HG03060 (cell line): ENCODE data around the gene SLC11A1.
A peak's percentile ranks its signal among the peaks of the same experiment; 100 is the strongest.

Source experiments
- ATAC-seq: cut with Tn5 transposase; IDR thresholded peaks from one replicate; pipeline ENCODE4 v1.9.1; 2021; ENCODE audit warnings: low read depth, moderate number of reproducible peaks; ENCODE audit not compliant: unreplicated experiment

The SLC11A1 gene

GRCh38 chr2:218392459-218392858, 10.4 kb downstream of the SLC11A1 start:
- ATAC-seq = no peak

DNA sequence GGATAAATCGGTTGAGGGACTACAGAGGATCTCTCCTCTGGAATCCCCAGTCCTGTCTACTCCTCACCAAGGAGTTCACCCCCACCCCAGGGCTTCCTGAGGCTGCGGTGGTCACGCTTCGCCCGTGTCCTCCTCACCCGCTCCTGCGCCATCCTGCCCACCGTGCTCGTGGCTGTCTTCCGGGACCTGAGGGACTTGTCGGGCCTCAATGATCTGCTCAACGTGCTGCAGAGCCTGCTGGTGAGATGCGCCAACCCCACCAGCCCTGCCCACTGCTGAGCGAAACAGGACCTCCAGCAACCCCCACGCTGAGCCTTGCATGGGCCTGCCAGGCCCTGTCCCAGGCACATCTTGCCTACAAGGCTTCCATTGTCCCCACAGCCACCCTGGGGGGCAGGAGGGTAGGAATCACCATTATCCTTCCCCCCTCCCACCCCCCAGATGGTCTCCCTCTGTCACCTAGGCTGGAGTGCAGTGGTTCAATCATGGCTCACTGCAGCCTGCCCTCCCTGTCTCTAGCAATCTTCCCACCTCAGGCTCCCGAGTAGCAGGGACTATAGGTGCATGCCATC, 10.9 kb downstream of the SLC11A1 start:
- no peak for ATAC-seq

GRCh38 chr2:218393750-218394290, 11.7 kb downstream of the SLC11A1 start:
- ATAC-seq = no peak

DNA sequence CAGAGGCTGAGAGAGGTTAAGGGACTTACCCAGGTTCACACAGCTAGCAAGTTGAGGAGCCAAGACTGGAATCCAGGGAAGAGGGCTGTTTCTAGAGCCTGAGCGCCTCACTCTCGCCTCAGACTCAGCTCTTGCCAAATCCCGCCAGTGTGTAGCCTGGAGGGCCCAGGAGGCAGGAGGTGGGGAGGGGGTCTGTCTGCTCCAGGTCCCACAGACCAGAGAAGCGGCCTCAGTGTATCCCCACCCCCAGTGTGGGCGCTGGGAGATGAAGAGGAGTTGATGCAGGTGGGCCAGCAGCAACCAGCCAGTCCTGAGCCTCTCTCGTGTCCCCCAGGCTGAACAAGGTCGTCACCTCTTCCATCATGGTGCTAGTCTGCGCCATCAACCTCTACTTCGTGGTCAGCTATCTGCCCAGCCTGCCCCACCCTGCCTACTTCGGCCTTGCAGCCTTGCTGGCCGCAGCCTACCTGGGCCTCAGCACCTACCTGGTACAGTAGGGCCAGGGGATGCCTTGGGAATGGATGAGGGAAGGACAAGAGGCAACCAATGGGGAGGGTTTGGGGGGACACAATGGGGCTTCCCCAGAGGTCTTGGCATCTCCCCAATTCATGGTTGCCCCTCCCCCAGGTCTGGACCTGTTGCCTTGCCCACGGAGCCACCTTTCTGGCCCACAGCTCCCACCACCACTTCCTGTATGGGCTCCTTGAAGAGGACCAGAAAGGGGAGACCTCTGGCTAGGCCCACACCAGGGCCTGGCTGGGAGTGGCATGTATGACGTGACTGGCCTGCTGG, 12.4 kb downstream of the SLC11A1 start:
- no peak for ATAC-seq

DNA sequence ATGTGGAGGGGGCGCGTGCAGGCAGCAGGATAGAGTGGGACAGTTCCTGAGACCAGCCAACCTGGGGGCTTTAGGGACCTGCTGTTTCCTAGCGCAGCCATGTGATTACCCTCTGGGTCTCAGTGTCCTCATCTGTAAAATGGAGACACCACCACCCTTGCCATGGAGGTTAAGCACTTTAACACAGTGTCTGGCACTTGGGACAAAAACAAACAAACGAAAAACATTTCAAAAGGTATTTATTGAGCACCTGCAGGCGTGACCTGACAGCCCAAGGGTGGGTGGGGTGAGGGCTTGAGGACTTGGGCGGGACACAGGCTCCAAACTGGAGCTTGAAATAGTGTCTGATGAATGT, 13.0 kb downstream of the SLC11A1 start:
- ATAC-seq = no peak

DNA sequence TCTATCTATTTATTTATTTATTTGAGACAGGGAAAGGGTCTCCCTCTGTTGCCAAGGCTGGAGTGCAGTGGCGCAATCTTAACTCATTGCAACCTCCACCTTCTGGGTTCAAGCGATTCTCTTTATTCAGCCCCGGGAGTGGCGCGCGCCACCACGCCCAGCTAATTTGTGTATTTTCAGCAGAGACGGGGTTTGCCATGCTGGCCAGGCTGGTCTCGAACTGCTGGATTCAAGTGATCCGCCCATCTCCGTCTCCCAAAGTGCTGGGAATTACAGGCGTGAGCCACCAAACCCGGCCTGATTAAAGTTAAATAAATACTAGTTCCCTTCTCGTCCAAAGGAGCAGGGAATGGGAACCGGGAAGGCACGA, 13.4 kb downstream of the SLC11A1 start:
- ATAC-seq = no peak

DNA sequence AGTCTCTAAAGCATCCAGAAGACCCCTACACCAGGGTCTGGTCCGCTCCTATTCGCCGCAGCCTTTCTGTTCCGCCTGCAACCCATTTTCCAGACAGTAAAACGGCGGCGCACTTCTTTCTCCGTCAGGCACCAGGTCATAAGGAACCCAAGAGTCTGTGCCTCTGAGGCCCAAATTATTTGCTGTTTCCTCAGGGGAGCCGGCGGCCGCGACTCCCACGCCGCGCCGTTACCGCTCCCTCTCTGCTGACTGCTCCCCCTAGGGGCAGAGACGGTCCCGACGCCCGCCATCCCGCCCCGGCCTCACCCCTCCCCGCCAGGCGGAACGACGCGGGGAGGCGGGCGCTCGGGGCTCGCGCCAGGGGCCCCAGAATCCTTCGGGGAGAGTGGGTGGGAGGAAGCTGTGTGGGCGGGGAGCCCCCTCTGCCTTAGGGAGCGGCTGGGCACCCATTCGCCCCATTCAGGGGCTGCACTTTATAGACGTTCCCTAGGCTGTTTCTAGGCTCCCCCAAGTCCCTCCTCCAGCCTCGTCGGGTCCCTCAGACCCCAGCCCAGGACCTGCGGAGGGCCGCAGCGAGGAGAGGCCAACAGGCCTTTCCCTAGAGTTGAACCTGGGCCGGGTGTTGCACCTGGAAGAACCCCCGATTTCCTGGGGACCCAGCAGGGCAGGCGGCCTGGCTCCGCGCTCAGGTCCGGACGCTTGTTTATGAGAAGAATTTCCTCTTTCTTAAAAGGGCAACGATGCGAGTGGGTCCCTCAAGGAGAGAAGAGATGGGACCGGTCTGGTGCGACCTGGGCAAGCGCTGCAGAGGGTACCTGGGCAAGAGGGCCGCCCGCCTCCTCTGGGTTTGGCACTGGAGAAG, 14.0 kb downstream of the SLC11A1 start:
- peak; percentile 32 for ATAC-seq

DNA sequence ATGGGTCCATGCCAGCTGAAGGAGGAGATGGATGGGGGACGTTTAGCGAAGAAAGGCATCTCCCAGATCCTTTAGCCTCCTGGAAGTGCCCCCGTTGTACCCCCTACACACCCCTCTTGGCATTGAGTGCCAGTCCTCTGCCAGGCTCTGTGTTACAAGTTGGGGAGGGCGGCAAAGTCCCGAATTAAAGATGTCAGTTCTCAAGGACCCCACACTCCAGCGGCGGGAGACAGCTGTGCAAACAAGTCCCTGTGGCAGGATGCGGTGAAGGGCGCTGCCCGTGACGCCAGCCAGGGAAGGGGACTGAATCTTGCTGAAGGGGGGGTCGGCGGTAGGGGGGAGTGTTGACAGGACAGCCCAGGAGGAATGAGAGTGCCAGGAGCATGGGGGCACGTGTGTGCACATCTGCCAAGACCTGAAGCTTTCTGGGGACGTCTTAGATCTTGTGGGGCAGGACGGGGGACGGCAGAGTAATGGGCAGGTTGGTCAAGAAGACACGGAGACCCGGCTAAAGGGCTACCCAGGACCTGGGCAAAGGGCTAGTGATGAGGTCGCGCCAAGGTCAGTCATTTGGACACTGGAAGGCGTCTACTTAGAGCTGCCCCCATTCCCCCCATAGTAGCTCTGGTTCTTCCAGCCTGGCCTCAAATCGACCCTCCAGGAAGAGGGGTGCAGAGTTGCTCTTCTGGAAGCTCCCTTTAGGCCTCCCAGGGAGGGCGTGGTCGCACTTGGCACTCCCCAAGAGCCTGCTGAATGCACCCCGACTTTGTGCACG, 14.8 kb downstream of the SLC11A1 start:
- no peak for ATAC-seq

- no peak for ATAC-seq
Observed at GRCh38 chr2:218397463-218397819, 15.4 kb downstream of the SLC11A1 start.

DNA sequence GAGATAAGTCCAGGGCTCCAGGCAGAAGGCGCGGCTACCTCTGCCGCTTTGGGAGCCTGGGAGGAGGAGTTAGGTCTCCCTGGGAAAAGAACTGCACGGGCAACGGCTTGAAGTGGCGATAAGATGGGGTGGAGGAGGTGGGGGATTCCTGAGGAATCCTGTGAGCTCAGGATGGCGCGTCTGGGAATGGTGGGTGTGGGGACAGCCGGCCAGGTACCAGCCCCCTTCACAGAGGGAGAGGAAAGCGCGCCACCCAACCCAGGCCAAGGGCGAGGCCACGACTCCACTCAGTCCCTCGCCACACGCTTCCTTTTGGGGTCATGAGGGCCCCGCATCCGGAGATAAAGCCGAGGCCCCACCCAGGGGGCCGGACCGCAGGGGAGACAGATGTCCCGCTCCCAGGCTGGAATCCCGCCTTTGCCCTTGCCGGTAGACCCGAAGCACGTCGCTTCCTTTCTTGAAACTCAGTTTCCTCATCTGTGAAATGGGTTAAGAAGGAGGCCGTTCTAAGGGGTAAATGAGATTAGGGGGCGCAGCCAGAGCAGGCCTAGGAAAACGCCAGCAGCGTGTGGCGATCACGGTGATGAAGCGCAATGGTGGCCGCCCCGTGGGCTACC, 15.9 kb downstream of the SLC11A1 start:
- no peak for ATAC-seq

- no peak for ATAC-seq
Observed at GRCh38 chr2:218398437-218399390, 16.6 kb downstream of the SLC11A1 start.

GRCh38 chr2:218399391-218400166, 17.5 kb downstream of the SLC11A1 start, which contains the start of gene CTDSP1:
TSS of gene CTDSP1 (plus strand) at chr2:218399868. CDS start at chr2:218400091, 223 bp downstream.
- peak; percentile 25 for ATAC-seq

DNA sequence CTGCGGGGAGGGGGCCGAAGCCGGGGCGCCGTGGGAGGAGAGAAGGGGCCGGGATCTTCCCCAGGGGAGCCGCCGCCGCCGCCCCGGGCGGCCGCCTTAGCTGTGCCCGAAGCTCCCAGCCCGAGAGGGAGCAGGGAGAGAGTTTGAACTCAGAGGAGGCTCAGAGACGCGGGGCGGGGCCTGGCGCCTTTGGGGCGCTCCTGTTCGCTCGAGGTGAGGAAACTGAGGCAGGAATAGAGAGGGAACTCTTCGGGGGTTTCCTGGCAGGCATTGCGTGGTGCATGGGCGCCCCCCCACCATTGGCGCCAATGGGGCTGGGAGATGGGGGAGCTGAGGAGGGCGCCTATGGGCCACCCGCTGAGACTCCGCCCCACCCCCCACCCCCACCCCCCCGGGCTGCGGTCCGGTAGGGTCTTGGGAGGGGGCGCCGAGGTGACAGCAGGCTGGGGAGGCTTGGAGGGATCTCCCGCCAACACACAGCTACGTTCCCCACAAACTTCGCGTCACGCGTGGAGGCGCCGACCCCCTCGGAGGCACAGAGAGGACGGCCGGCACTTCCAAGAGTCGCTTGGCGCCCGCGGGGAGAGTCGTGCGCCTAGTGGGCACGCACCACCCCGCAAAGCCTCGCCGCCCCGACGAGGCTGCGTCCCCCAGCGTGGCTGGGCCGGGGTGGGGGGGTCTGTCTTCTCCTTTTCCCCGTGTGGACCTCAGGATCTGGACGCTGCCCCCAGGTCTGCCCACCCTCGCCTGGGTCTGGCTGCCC, 18.3 kb downstream of the SLC11A1 start:
- no peak for ATAC-seq

GRCh38 chr2:218400930-218401881, 19.1 kb downstream of the SLC11A1 start:
- no peak for ATAC-seq

DNA sequence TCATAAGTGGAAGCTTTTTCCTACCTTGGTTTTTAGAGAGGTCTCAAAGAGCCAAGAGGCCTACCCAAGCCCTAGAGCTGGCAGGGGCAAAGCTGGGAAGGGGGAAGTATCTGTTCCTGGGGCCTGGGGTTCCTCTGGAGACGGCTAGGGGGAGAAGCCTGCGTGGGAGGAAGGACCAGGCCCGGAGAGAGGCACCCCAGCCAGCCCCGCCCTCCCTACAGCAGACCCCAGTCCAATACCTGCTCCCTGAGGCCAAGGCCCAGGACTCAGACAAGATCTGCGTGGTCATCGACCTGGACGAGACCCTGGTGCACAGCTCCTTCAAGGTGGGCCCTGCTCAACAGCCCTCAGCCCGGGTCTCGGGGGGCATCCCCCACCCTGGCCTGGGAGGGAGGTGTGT, 19.8 kb downstream of the SLC11A1 start:
- ATAC-seq = no peak

DNA sequence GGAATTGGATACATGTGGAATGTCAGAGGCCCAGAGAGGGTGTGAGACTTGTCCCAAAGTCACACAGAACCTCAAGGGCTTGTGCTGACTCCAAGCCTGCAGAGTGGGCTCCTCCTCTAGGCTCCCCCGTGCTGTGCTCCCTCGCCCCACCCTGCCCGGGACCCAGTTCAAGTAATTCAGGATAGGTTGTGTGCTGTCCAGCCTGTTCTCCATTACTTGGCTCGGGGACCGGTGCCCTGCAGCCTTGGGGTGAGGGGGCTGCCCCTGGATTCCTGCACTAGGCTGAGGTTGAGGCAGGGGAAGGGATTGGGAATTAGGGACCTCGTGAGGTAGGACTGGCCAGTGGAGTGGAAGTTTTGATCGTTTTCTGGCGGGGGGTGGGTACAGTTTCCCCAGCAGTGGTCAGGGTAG, 20.4 kb downstream of the SLC11A1 start:
- ATAC-seq = no peak
